ENCODE measurements around the gene RNF2.
"Not testable (repeated sequence)": the region's sequence is repeated elsewhere in the genome, so short reads cannot be mapped to it uniquely, and the experiment has no call there.

RNF2 gene

GRCh38 chr1:185062710-185063370 is 17.5 kb downstream of the RNF2 start:
- Histone ChIP-seq H3K9me3 (replicated peaks in 1 of 2; ENCODE audit: control insufficient read depth in 2 of 2, insufficient read depth in 1 of 2, low read depth in 1 of 2, low read length in 2 of 2) (peaks cover 3 to 10% of the 10 kb centered on the region in 2 donors), H3K36me3 (replicated peaks in 1 of 2; ENCODE audit: control insufficient read depth in 2 of 2, insufficient read depth in 2 of 2, low read length in 2 of 2) (peaks cover 6 to 11% of the 10 kb centered on the region in 2 donors), H3K14ac (ENCODE audit: low read length) (no peak overlapping the region), H3K79me1 (ENCODE audit: low read depth, low read length) (peaks cover 4% of the 10 kb centered on the region), H3K4me1 (ENCODE audit: control insufficient read depth in 2 of 2, insufficient read depth in 1 of 2, low read depth in 1 of 2, low read length in 2 of 2) (no peaks in the 10 kb centered on the region), H3K18ac (ENCODE audit: low read length) (no peak overlapping the region), H3K4me2 (ENCODE audit: insufficient read depth, low read length, poor library complexity, severe bottlenecking) (no peak overlapping the region), H2BK120ac (ENCODE audit: low read depth, low read length) (no peak overlapping the region), H3K27me3 (ENCODE audit: control insufficient read depth in 3 of 3, insufficient read depth in 3 of 3, low read depth in 1 of 3, low read length in 3 of 3) (no peaks in the 10 kb centered on the region), H2AK5ac (ENCODE audit: low read depth, low read length) (no peak overlapping the region), H3K23ac (ENCODE audit: low read depth, low read length, poor library complexity) (no peak overlapping the region), H3K27ac (replicated peaks; ENCODE audit: low read length) (no peak overlapping the region), H3K9ac (ENCODE audit: low read depth, low read length, poor library complexity) (no peak overlapping the region), H3K4ac (ENCODE audit: low read length) (no peak overlapping the region), H4K8ac (ENCODE audit: low read depth, low read length) (no peak overlapping the region), H2BK15ac (ENCODE audit: low read length) (no peak overlapping the region), H3K4me3 (ENCODE audit: low read length in 2 of 2) (no peak overlapping the region), H2BK12ac (ENCODE audit: low read length) (no peak overlapping the region), H2BK5ac (ENCODE audit: low read length) (no peak overlapping the region), H4K91ac (ENCODE audit: low read depth, low read length, poor library complexity) (no peak overlapping the region), H2AFZ (ENCODE audit: low read length) (no peak overlapping the region)
- no peak for DNase-seq (ENCODE audit: low spot score)
- WGBS, 2 donors (ENCODE audit: extremely low coverage in 2 of 2, insufficient read length in 2 of 2, insufficient replicate concordance in 1 of 2), result no CpG with 5 or more reads among the region's 1 CpG

- Histone ChIP-seq H3K4me3 (ENCODE audit: low read length in 2 of 2) (no peak overlapping the region), H3K9me3 (replicated peaks in 1 of 2; ENCODE audit: control insufficient read depth in 2 of 2, insufficient read depth in 1 of 2, low read depth in 1 of 2, low read length in 2 of 2) (peaks cover 3 to 10% of the 10 kb centered on the region in 2 donors), H3K36me3 (replicated peaks in 1 of 2; ENCODE audit: control insufficient read depth in 2 of 2, insufficient read depth in 2 of 2, low read length in 2 of 2) (peaks cover 6 to 11% of the 10 kb centered on the region in 2 donors), H3K14ac (ENCODE audit: low read length) (no peak overlapping the region), H3K27ac (replicated peaks; ENCODE audit: low read length) (no peak overlapping the region), H2BK15ac (ENCODE audit: low read length) (no peak overlapping the region), H3K18ac (ENCODE audit: low read length) (no peak overlapping the region), H3K4me1 (ENCODE audit: control insufficient read depth in 2 of 2, insufficient read depth in 1 of 2, low read depth in 1 of 2, low read length in 2 of 2) (no peaks in the 10 kb centered on the region), H2BK12ac (ENCODE audit: low read length) (no peak overlapping the region), H3K79me1 (ENCODE audit: low read depth, low read length) (peaks cover 6% of the 10 kb centered on the region), H2AFZ (ENCODE audit: low read length) (no peak overlapping the region), H4K91ac (ENCODE audit: low read depth, low read length, poor library complexity) (no peak overlapping the region), H3K4me2 (ENCODE audit: insufficient read depth, low read length, poor library complexity, severe bottlenecking) (no peak overlapping the region), H2BK5ac (ENCODE audit: low read length) (no peak overlapping the region), H3K27me3 (ENCODE audit: control insufficient read depth in 3 of 3, insufficient read depth in 3 of 3, low read depth in 1 of 3, low read length in 3 of 3) (no peaks in the 10 kb centered on the region), H3K4ac (ENCODE audit: low read length) (no peak overlapping the region), H3K23ac (ENCODE audit: low read depth, low read length, poor library complexity) (no peak overlapping the region), H2BK120ac (ENCODE audit: low read depth, low read length) (no peak overlapping the region), H3K9ac (ENCODE audit: low read depth, low read length, poor library complexity) (no peak overlapping the region), H2AK5ac (ENCODE audit: low read depth, low read length) (no peak overlapping the region), H4K8ac (ENCODE audit: low read depth, low read length) (no peak overlapping the region)
- WGBS, 2 donors (ENCODE audit: extremely low coverage in 2 of 2, insufficient read length in 2 of 2, insufficient replicate concordance in 1 of 2), result no CpG with 5 or more reads among the region's 2 CpGs
- DNase-seq (ENCODE audit: low spot score), result no peak
Measured at GRCh38 chr1:185063719-185064118, 18.4 kb downstream of the RNF2 start.

- not testable (repeated sequence) for H3K27me3 ChIP-seq (ENCODE audit: control insufficient read depth in 3 of 3, insufficient read depth in 3 of 3, low read depth in 1 of 3, low read length in 3 of 3); H3K9ac ChIP-seq (ENCODE audit: low read depth, low read length, poor library complexity); H3K4me1 ChIP-seq (ENCODE audit: control insufficient read depth in 2 of 2, insufficient read depth in 1 of 2, low read depth in 1 of 2, low read length in 2 of 2); H3K14ac ChIP-seq (ENCODE audit: low read length); H3K27ac ChIP-seq (replicated peaks; ENCODE audit: low read length); H3K4ac ChIP-seq (ENCODE audit: low read length); H2BK120ac ChIP-seq (ENCODE audit: low read depth, low read length); H3K23ac ChIP-seq (ENCODE audit: low read depth, low read length, poor library complexity); H2AFZ ChIP-seq (ENCODE audit: low read length); DNase-seq (ENCODE audit: low spot score); H4K91ac ChIP-seq (ENCODE audit: low read depth, low read length, poor library complexity); H4K8ac ChIP-seq (ENCODE audit: low read depth, low read length); H3K4me3 ChIP-seq (ENCODE audit: low read length in 2 of 2); H2AK5ac ChIP-seq (ENCODE audit: low read depth, low read length); H3K79me1 ChIP-seq (ENCODE audit: low read depth, low read length); H3K18ac ChIP-seq (ENCODE audit: low read length); H3K4me2 ChIP-seq (ENCODE audit: insufficient read depth, low read length, poor library complexity, severe bottlenecking); H2BK12ac ChIP-seq (ENCODE audit: low read length); H2BK5ac ChIP-seq (ENCODE audit: low read length); H2BK15ac ChIP-seq (ENCODE audit: low read length); H3K9me3 ChIP-seq (replicated peaks in 1 of 2; ENCODE audit: control insufficient read depth in 2 of 2, insufficient read depth in 1 of 2, low read depth in 1 of 2, low read length in 2 of 2)
- H3K36me3 ChIP-seq (replicated peaks in 1 of 2; ENCODE audit: control insufficient read depth in 2 of 2, insufficient read depth in 2 of 2, low read length in 2 of 2), result peaks cover 6 to 15% of the 10 kb centered on the region in 2 donors
- whole genome bisulfite sequencing, 2 donors (ENCODE audit: extremely low coverage in 2 of 2, insufficient read length in 2 of 2, insufficient replicate concordance in 1 of 2), result no CpG with 5 or more reads among the region's 3 CpGs
Measured at GRCh38 chr1:185065006-185065405, 19.6 kb downstream of the RNF2 start.

GRCh38 chr1:185066181-185066580 is 20.8 kb downstream of the RNF2 start:
- no peaks in the 10 kb centered on the region for H3K4me1 ChIP-seq (ENCODE audit: control insufficient read depth in 2 of 2, insufficient read depth in 1 of 2, low read depth in 1 of 2, low read length in 2 of 2)
- H3K14ac ChIP-seq (ENCODE audit: low read length), result no peak overlapping the region
- no CpG with 5 or more reads among the region's 2 CpGs for WGBS, 2 donors (ENCODE audit: extremely low coverage in 2 of 2, insufficient read length in 2 of 2, insufficient replicate concordance in 1 of 2)
- no peak overlapping the region for H3K4ac ChIP-seq (ENCODE audit: low read length)
- H3K79me1 ChIP-seq (ENCODE audit: low read depth, low read length), result peaks cover 8% of the 10 kb centered on the region
- H2BK120ac ChIP-seq (ENCODE audit: low read depth, low read length), result no peak overlapping the region
- no peak overlapping the region for H3K18ac ChIP-seq (ENCODE audit: low read length)
- no peak overlapping the region for H4K8ac ChIP-seq (ENCODE audit: low read depth, low read length)
- no peak overlapping the region for H3K27ac ChIP-seq (replicated peaks; ENCODE audit: low read length)
- no peak overlapping the region for H2BK15ac ChIP-seq (ENCODE audit: low read length)
- no peak overlapping the region for H3K4me2 ChIP-seq (ENCODE audit: insufficient read depth, low read length, poor library complexity, severe bottlenecking)
- peaks cover 6 to 15% of the 10 kb centered on the region in 2 donors for H3K36me3 ChIP-seq (replicated peaks in 1 of 2; ENCODE audit: control insufficient read depth in 2 of 2, insufficient read depth in 2 of 2, low read length in 2 of 2)
- peaks cover 3 to 10% of the 10 kb centered on the region in 2 donors for H3K9me3 ChIP-seq (replicated peaks in 1 of 2; ENCODE audit: control insufficient read depth in 2 of 2, insufficient read depth in 1 of 2, low read depth in 1 of 2, low read length in 2 of 2)
- DNase-seq (ENCODE audit: low spot score), result no peak
- no peaks in the 10 kb centered on the region for H3K27me3 ChIP-seq (ENCODE audit: control insufficient read depth in 3 of 3, insufficient read depth in 3 of 3, low read depth in 1 of 3, low read length in 3 of 3)
- no peak overlapping the region for H3K4me3 ChIP-seq (ENCODE audit: low read length in 2 of 2)
- H2BK5ac ChIP-seq (ENCODE audit: low read length), result no peak overlapping the region
- H2AK5ac ChIP-seq (ENCODE audit: low read depth, low read length), result no peak overlapping the region
- no peak overlapping the region for H3K9ac ChIP-seq (ENCODE audit: low read depth, low read length, poor library complexity)
- no peak overlapping the region for H3K23ac ChIP-seq (ENCODE audit: low read depth, low read length, poor library complexity)
- no peak overlapping the region for H2AFZ ChIP-seq (ENCODE audit: low read length)
- no peak overlapping the region for H2BK12ac ChIP-seq (ENCODE audit: low read length)
- H4K91ac ChIP-seq (ENCODE audit: low read depth, low read length, poor library complexity), result no peak overlapping the region

All from neuronal stem cell (in vitro differentiated cells).